ENCODE results near the gene TMEM88. TPM values are rescaled to one million over a fixed set of nuclear protein-coding genes. Genes with fewer than 3 reads are reported as not detected.

TMEM88 gene
- total and polyA plus RNA-seq, 2 of the 8 experiments (the other 6 are each of a cell fraction or from before 2014, with no cell fraction given): 0.69 to 8.8 TPM

GRCh38 chr17:7859028-7859427 lies 4.2 kb downstream of the TMEM88 start (continued):
- TF ChIP-seq CHD7 (IDR thresholded peaks at IDR 0.05; ENCODE audit: insufficient replicate concordance, low read length) (no peak), RBBP5 (IDR thresholded peaks at IDR 0.05; ENCODE audit: borderline replicate concordance, low read depth, low read length) (no peak), PHF8 (conservative IDR thresholded peaks at IDR 0.05; ENCODE audit: low read depth, low read length) (no peak), KDM5A (IDR thresholded peaks at IDR 0.05; ENCODE audit: low read length) (no peak), RXRA (IDR thresholded peaks at IDR 0.05; ENCODE audit: insufficient read depth, low read depth, low read length) (no peak), BCL11A (IDR thresholded peaks at IDR 0.05; ENCODE audit: low read depth in 2 of 2, low read length in 2 of 2) (no peak), GTF2F1 (IDR thresholded peaks at IDR 0.05; ENCODE audit: borderline replicate concordance, low read depth, low read length) (no peak), BRCA1 (IDR thresholded peaks at IDR 0.05; ENCODE audit: low read depth, low read length) (no peak), SP2 (IDR thresholded peaks at IDR 0.05; ENCODE audit: low read length) (no peak), CHD2 (IDR thresholded peaks at IDR 0.05; ENCODE audit: low read length) (no peak), CBX5 (IDR thresholded peaks at IDR 0.05; ENCODE audit: low read depth, low read length) (no peak), BACH1 (IDR thresholded peaks at IDR 0.05; ENCODE audit: low read length) (no peak), YY1 (IDR thresholded peaks at IDR 0.05; ENCODE audit: low read depth, low read length) (no peak)
